ENCODE data around the gene CASP6.

CASP6 gene

DNA sequence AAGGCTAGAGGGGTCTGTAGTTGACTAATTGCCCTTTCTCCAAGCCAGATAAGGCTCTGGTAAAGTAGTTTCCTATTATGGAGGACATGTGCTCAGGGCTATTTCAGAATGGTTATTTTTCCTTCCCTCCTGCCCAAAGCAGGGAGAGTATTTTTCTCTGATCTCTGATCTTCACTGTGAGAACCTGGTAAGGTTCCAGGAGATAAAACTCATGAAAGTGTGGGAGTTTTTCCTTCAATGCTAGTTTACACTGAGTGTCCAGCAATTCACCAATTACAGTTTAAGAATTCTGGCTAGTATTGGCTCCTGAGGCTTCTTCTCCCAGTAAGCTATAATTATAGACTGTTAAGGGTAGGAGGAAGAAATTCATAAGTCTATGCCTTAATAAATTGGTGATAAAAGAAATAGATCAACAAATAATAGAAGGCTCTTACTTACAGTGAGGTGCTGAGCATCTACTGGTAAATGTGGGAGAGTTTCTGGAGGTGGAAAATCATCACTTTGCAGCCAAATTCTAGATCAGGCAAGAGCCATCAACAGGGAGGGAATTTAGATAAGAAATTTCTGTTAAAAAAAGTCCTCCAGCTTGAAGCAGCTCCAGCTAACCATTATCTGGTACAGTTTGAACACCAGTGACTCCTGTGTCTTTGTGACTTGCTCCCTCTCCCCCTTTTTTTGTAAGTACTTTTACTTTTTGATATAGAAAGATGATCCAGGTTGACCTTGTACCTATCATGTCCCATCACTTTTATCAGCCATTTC lies 30.9 kb downstream of the CASP6 start:
- DNase-seq (ENCODE audit: low read depth in 3 of 3): no peak

DNA sequence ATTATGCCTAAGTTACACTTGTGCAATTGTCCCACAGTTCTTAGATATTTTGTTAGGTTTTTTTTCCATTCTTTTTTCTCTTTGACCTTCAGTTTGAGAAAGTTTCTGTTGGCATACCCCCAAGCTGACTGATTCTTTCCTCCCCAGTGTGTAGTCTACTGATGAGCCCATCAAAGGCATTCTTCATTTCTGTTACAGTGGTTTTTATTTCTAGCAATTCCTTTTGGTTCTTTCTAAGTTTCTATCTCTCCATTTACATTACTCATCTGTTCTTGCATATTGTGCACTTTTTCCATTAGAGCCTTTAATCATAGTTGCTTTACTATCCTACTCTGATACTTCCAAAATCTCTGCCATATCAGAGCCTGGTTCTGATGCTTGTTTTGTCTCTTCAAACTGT lies 31.9 kb downstream of the CASP6 start:
- no peak for DNase-seq (ENCODE audit: low read depth in 3 of 3)

DNA sequence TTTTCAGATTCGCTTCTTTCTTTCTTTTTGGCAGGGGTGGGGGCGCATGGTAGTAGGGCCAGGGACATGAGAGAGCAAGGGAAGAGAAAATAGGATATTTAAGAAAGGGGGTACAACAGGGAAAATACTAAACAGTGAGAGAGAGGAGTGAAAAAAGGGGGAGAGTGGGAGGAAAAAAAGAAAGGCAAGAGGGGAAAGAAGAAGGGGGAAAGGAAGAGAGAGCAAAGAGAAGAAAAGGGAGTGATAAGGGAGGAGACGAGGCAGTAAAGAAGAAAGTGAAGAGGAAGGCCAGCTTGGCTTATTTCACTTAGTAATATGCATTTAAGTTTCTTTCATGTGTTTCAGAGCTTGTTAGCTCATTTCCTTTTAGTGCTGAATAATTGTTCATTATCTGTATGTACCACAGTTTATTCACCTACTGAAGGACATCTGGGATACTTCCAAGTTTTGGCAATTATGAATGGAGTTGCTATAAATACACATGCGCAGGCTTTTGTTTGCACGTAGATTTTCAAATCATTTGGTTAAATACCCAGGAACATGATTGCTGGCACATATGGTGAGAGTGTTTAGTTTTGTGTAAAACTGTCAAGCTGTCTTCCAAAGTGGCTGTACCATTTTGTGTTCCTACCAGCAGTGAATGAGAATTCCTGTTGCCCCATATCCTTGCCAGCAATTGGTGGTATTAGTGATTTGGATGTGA lies 37.3 kb downstream of the CASP6 start:
- DNase-seq (ENCODE audit: low read depth in 3 of 3): no peak

DNA sequence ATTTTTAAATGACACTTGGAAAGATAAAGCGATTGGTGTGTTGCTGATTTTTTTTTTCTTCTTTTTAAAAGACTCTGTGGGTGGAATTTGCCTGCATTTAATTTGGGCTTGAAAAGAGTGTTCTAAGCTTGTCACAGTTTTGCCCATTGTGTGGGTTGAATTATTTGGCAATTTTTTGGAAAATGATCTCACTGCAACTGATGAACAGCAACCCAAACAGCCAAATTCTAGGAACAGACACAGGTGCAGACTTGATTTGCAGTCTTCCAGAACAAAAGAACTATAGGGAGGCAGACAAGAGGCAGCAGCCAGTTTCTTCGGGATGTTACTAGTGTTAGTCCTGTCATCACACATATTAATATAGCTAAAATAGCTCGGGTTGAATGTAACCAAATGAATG lies 40.5 kb downstream of the CASP6 start:
- DNase-seq (ENCODE audit: low read depth in 3 of 3): no peak

GRCh38 chr4:109662116-109662515 lies 41.1 kb downstream of the CASP6 start:
- DNase-seq (ENCODE audit: low read depth in 3 of 3): no peak

DNA sequence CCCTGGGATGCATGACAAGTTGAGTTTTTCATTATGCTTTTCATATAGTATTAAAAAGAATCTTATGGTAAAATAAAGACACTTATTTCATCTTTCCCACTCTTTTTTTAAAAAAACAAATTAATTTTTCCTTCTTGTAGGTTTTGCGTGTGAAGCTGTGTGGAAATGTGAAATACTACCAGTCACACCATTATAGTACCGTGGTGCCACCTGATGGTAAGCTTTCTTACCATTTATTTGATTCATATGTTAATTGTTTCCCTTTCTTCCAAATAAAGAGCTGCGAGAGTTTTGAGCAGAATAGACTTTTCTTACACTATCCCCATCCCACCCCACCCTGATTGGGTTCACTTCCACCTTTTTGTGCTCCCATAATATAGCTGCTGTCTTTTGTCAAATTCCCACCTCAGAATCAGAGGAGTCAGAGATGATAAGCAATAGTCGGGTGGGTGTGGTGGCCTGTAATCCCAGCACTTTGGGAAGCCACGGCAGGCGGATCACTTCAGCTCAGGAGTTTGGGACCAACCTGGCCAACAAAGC lies 44.3 kb downstream of the CASP6 start:
- no peak for DNase-seq (ENCODE audit: low read depth in 3 of 3)

GRCh38 chr4:109657854-109658418 lies 45.3 kb downstream of the CASP6 start:
- DNase-seq (ENCODE audit: low read depth in 3 of 3): no peak

DNA sequence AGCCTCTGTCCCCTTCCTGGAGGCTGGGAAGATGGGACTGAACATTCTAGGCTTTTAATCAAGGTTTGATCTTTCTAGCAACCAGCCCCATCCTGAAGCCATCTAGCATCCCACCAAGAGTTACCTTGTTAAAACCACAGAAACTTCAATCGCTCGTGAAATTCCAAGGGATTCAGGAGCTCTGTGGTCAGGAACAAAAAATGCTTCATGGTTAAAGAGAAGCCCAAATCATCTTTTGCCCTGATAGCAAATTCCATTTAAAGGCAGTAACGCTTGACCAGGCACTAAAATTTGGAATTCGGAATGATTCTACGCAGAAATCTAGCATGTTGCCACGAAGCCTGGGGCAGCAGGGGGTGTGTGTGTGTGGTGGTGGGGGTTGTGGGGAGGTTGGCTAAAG lies 47.8 kb downstream of the CASP6 start:
- DNase-seq (ENCODE audit: low read depth in 3 of 3): no peak

DNA sequence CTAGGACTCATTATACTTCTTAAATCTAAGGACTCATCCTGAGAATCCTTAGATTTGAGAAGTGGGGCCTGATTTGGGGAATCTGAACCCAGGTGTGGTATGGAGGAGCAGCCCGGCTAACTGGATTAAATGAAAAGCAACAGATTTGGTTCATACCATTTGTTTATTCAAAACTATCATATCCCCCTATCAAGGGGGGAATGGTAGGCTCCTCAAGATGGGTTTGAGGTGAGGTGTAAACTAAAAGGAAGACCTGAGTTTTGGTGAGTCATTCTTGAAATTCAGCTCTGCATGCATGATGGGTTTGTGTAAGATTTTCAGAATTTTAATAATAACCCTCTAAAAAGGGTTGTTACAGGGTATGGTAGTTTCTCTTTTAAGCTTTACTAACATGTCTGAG lies 53.4 kb downstream of the CASP6 start:
- no peak for DNase-seq (ENCODE audit: low read depth in 3 of 3)

- DNase-seq (ENCODE audit: low read depth in 3 of 3): no peak
These were observed 54.2 kb downstream of the CASP6 start for GRCh38 chr4:109648997-109649575.

DNA sequence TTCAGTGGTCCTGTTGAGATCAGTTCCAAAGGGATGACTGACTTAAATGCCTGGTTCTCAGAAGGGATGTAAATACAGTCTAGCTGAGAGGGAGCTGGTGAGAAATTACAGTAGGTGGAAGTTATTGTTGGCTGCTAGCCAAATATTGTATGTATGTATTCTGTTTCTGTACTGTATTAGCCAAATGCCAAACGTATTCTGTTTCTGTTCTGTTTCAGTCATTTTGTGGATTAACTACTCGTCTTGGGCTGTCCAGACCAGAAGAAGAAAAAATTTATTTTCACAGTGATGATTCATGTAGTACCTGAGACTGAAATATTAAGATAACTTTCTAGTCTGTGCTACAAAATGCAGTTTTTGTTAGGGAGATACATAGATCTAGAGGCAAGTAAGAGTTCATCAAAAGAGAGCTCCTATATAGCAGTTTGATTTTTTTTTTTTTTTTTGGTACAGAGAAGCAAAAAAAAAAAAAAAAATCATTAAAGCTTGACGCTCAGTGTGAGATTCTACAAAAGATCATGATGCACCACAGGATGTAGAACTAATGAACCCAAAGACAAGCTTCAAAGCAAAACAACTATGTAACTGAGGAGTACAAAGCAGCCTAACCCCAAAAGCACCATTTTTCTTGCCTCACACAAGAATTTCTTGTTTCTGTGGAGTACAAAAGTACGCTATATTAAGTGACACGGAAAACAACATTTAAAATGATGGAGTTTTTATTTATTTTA lies 54.8 kb downstream of the CASP6 start:
- no peak for DNase-seq (ENCODE audit: low read depth in 3 of 3)

- DNase-seq (ENCODE audit: low read depth in 3 of 3): no peak
These were observed 57.2 kb downstream of the CASP6 start for GRCh38 chr4:109645874-109646710.

GRCh38 chr4:109640644-109641043 lies 62.6 kb downstream of the CASP6 start:
- DNase-seq (ENCODE audit: low read depth in 3 of 3): no peak

Data from stimulated activated CD4-positive, alpha-beta T cell treated with anti-CD3 and anti-CD28 coated beads, TNF-alpha, amount 100 ng/mL, for 4 hours (primary cell).